WERI-Rb-1 (cell line): ENCODE data around the gene MAST4.
"Not testable (repeated sequence)": the region's sequence is repeated elsewhere in the genome, so short reads cannot be mapped to it uniquely, and the experiment has no call there.

ENCODE experiments used
- DNase-seq: peaks from one replicate; pipeline ENCODE4 v3.0.0-alpha.2; 2020
- H3K27ac ChIP-seq: fragments of 250-450 bp; sonication (Bioruptor Pico); 2 replicates; pipeline ENCODE4 v1.5.1; 2020; ENCODE audit warnings: mild to moderate bottlenecking, moderate library complexity
- H3K27me3 ChIP-seq: fragments of 250-450 bp; sonication (Bioruptor Pico); 2 replicates; pipeline ENCODE4 v1.5.1; 2021; ENCODE audit warnings: mild to moderate bottlenecking, low read depth, moderate library complexity; ENCODE audit not compliant: insufficient read depth, severe bottlenecking
- H3K36me3 ChIP-seq: fragments of 250-450 bp; sonication (Bioruptor Pico); 2 replicates; pipeline ENCODE4 v1.5.1; 2020; ENCODE audit warnings: mild to moderate bottlenecking, moderate library complexity
- H3K4me3 ChIP-seq: 2 replicates; pipeline ENCODE4 v1.5.1; 2011; ENCODE audit warnings: low read depth, mild to moderate bottlenecking, control low read depth, low read length
- H3K9me3 ChIP-seq: fragments of 250-450 bp; sonication (Bioruptor Pico); 2 replicates; pipeline ENCODE4 v1.5.1; 2021; ENCODE audit warnings: mild to moderate bottlenecking, moderate library complexity; ENCODE audit not compliant: severe bottlenecking
- TF ChIP-seq, protein P1 (sequence below): IDR thresholded peaks from 2 replicates; pipeline ENCODE4 v1.5.1; 2011; ENCODE audit warnings: low read depth, mild to moderate bottlenecking, control low read depth, inconsistent platforms, low read length

Gene MAST4

DNA sequence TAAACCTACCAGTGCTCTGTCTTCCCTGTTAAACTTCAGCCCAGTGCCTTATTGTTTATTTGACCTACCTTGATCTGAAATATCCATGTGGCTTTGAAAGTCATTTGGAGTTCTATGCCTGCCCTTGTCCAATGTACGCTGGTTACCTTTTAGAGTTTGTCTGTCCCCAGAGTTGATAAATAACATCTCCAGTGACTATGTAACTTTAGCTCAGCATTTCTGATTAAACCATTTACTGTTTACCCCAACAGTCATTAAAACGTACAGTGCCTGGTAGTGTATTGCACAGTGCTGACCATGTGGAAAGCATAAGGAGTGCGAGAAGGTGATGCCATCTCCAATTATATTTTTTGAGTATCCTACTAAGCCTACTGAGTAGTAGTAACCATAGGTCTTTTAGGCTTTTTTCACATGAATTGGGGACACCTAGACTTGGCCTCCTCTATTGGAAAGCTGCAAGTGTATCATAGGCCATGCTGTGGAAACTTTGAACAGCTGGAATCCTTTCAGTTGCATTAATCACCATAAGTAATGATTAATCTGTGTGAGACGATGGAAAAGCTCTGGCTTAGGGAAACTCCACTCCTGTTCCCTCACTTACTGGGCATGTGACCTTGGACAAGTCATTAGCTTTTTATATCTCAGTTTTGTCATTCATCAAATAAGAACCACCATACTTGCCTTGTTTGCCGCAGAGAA lies 93.5 kb downstream of the MAST4 start:
- Histone ChIP-seq H3K36me3 (no peaks in the 10 kb centered on the region), H3K9me3 (no peaks in the 10 kb centered on the region), H3K4me3 (no peak overlapping the region), H3K27ac (no peak overlapping the region), H3K27me3 (no peaks in the 10 kb centered on the region)
- no peak for DNase-seq
- TF ChIP-seq, protein P1, sequence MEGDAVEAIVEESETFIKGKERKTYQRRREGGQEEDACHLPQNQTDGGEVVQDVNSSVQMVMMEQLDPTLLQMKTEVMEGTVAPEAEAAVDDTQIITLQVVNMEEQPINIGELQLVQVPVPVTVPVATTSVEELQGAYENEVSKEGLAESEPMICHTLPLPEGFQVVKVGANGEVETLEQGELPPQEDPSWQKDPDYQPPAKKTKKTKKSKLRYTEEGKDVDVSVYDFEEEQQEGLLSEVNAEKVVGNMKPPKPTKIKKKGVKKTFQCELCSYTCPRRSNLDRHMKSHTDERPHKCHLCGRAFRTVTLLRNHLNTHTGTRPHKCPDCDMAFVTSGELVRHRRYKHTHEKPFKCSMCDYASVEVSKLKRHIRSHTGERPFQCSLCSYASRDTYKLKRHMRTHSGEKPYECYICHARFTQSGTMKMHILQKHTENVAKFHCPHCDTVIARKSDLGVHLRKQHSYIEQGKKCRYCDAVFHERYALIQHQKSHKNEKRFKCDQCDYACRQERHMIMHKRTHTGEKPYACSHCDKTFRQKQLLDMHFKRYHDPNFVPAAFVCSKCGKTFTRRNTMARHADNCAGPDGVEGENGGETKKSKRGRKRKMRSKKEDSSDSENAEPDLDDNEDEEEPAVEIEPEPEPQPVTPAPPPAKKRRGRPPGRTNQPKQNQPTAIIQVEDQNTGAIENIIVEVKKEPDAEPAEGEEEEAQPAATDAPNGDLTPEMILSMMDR: no peak

DNA sequence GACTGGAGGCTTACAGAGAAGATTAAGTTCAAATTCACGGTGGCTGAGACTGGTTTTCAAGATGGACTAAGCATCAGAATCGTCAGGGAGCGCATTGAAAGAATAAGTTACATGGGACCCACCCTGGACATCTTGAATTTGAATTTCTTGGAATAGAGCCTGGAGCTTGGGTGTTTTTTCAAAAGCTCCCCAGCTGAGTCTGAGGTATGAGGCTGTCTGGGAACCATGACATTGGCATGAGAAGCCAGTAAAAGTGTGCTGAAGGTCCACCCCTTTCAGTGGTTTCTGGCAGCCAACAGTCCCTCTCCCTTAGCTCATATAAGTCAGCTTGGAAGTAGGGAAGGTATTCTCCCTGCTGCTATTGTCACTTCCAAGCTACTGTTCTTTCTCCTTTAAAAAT lies 97.8 kb downstream of the MAST4 start:
- Histone ChIP-seq H3K4me3 (no peak overlapping the region), H3K9me3 (no peaks in the 10 kb centered on the region), H3K36me3 (no peaks in the 10 kb centered on the region), H3K27me3 (no peaks in the 10 kb centered on the region), H3K27ac (no peak overlapping the region)
- TF ChIP-seq, protein P1: no peak
- no peak for DNase-seq

DNA sequence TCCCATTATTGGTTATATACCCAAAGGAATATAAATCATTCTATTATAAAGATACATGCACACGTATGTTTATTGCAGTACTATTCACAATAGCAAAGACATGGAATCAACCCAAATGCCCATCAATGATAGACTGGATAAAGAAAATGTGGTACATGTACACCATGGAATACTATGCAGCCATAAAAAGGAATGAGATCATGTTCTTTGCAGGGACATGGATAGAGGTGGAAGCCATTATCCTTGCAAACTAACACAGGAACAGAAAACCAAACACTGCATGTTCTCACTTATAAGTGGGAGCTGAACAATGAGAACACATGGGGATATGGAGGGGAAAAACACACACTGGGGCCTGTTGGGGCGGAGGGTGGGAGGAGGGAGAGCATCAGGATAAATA lies 99.6 kb downstream of the MAST4 start:
- H3K36me3 ChIP-seq, DNase-seq, H3K27ac ChIP-seq, H3K9me3 ChIP-seq, H3K4me3 ChIP-seq, H3K27me3 ChIP-seq: not testable (repeated sequence)

DNA sequence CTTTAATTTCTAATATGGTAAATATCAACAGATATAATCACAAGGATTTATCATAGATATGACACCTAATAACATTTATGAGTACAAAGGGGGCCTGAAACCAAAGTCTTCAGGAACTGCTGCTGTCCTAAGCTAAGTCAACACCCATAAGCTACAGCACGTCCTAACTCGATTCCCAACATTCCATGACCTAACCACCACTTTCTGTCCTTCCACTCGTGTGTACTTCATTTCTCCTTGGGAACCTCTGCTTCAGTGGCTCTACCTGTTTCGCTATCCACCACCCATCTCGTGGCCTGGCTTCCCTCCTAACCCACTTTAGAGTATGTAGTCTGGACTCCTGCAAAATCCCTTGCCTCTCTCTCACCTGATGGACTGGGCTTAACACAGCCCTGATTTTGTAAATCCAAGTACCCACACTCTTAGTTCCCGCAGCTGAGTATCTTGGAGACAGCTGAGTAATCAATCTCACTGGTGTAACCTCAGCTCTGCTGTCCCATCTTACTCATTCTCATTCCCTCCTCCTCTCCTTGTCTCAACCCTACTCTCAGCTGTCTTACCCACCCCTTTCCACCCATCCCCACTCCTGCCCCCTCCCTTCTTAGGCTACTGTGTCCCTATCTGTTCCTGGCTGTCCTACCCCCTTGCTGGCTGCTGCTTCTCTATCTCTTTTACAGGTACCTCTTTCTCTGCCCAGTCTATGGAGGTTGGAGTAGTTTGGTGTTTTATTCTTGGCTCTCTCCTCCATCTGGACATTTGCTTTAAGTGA lies 101.8 kb downstream of the MAST4 start:
- Histone ChIP-seq H3K36me3 (no peaks in the 10 kb centered on the region), H3K27me3 (no peaks in the 10 kb centered on the region), H3K9me3 (no peaks in the 10 kb centered on the region), H3K27ac (no peak overlapping the region), H3K4me3 (no peak overlapping the region)
- TF ChIP-seq, protein P1: no peak
- no peak for DNase-seq

DNA sequence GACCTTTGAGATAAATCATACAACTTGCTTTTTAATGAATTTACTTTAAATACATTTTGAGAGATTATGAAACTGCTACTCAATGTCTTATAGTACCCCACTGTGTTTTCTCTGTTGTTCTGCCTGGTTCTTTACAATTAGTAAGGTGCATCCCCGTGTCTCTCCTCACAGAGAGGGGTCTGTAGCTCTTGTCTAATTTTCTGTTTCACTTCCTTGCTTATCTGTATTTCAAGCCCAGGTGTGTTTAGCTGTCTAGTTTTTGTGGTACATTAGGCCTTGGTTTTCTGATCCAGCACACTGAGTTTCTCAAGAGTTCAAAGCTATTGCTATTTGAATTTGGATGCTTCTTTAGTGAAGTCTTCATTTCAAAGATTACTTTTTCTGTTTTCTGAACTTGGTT lies 105.1 kb downstream of the MAST4 start:
- Histone ChIP-seq H3K27ac (no peak overlapping the region), H3K36me3 (no peaks in the 10 kb centered on the region), H3K27me3 (no peaks in the 10 kb centered on the region), H3K9me3 (no peaks in the 10 kb centered on the region), H3K4me3 (no peak overlapping the region)
- no peak for DNase-seq
- TF ChIP-seq, protein P1: no peak

DNA sequence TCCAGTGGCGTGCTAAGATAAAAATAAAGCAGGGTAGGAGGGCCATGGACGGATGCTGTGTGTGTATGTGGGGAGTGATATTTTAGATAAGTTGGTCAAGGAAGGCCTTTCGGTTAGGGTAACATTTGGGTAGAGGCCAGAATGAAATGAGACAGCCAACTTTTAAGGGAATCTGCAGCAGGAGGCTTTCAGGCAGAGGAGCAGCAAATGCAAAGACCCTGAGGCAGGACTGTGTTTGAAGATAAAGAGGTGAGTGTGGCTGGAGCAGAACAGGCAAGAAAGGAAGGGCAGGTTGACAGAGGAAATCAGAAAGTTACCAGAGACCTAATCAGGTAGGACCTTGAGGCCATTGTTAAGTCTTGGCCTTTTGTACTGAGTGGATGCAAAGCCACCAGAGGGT lies 106.2 kb downstream of the MAST4 start:
- H3K36me3 ChIP-seq: no peaks in the 10 kb centered on the region
- no peaks in the 10 kb centered on the region for H3K9me3 ChIP-seq
- H3K27me3 ChIP-seq: no peaks in the 10 kb centered on the region
- DNase-seq: no peak
- no peak overlapping the region for H3K4me3 ChIP-seq
- H3K27ac ChIP-seq: no peak overlapping the region
- TF ChIP-seq, protein P1: no peak
